HepG2 (cell line): Measurements from ENCODE around the gene ZNF608. TPM values are rescaled to one million over a fixed set of nuclear protein-coding genes. Genes with fewer than 3 reads are reported as not detected.

Source experiments
- CC2D1A ChIP-seq: sonication (generic); formaldehyde crosslinking; IDR thresholded peaks from 2 replicates; pipeline ENCODE4 v1.8.1; 2023; ENCODE audit warnings: mild to moderate bottlenecking, missing genetic modification reagents
- DNMT1 ChIP-seq: sonication (generic); formaldehyde crosslinking; IDR thresholded peaks from 2 replicates; pipeline ENCODE4 v1.5.1; 2020; ENCODE audit warnings: mild to moderate bottlenecking, missing genetic modification reagents
- ELF3 ChIP-seq: IDR thresholded peaks from 2 replicates; pipeline ENCODE4 v1.6.1; 2016; ENCODE audit warnings: missing genetic modification reagents, missing compliant biosample characterization
- HMGXB3 ChIP-seq: sonication (generic); formaldehyde crosslinking; IDR thresholded peaks from 2 replicates; pipeline ENCODE4 v1.4.0; 2020; ENCODE audit warnings: missing genetic modification reagents, borderline replicate concordance
- HNF1A ChIP-seq, 2 experiments: sonication (generic) in 1 of 2; formaldehyde crosslinking in 1 of 2; IDR thresholded peaks; 2 replicates each; pipeline versions ENCODE4 v1.4.0 to v1.6.1; 2016 to 2020; ENCODE audit warnings: borderline replicate concordance in 1 of 2, low read depth in 1 of 2, mild to moderate bottlenecking in 1 of 2, missing genetic modification reagents in 1 of 2
- HNF4G ChIP-seq, 2 experiments: sonication (generic) in 1 of 2; formaldehyde crosslinking in 1 of 2; IDR thresholded peaks; 2 replicates each; pipeline versions ENCODE4 v1.4.0 to v1.6.1; 2011 to 2020; ENCODE audit warnings: borderline replicate concordance in 2 of 2, low read depth in 2 of 2, mild to moderate bottlenecking in 2 of 2, low read length in 1 of 2, missing genetic modification reagents in 1 of 2, moderate library complexity in 1 of 2
- KLF16 ChIP-seq, 2 experiments: sonication (generic) in 1 of 2; formaldehyde crosslinking in 1 of 2; IDR thresholded peaks; 2 replicates each; pipeline versions ENCODE4 v1.6.1 to v1.8.0; 2016 to 2023; ENCODE audit warnings: missing genetic modification reagents in 2 of 2, missing compliant biosample characterization in 1 of 2
- MAX ChIP-seq: IDR thresholded peaks from 2 replicates; pipeline ENCODE4 v1.6.1; 2012; ENCODE audit warnings: inconsistent platforms
- MEF2D ChIP-seq: sonication (generic); formaldehyde crosslinking; IDR thresholded peaks from 2 replicates; pipeline ENCODE4 v1.5.1; 2020; ENCODE audit warnings: mild to moderate bottlenecking, missing genetic modification reagents
- RFX5 ChIP-seq: IDR thresholded peaks from 2 replicates; pipeline ENCODE4 v1.6.1; 2011; ENCODE audit warnings: low read depth, low read length, improper control_type of control experiment
- SP140L ChIP-seq: sonication (generic); formaldehyde crosslinking; IDR thresholded peaks from 2 replicates; pipeline ENCODE4 v1.4.0; 2020; ENCODE audit warnings: missing genetic modification reagents, borderline replicate concordance
- STAG1 ChIP-seq: sonication (generic); formaldehyde crosslinking; IDR thresholded peaks from 2 replicates; pipeline ENCODE4 v1.4.0; 2020; ENCODE audit warnings: missing genetic modification reagents
- polyA plus RNA-seq, 8 experiments: library from polyadenylated mRNA; depleted of rRNA in 3 of 8; stranded (reverse) in 7 of 8; unstranded in 1 of 8; fragments of >200 nt; fragmentation: Illumina TruSeq in 4 of 8; extraction: Trizol in 4 of 8; gene quantifications; 2 replicates each; pipeline versions ENCODE4 v1.2.1 to v1.2.3, GENCODE V29; 2011 to 2016; ENCODE audit warnings: low read depth in 4 of 8, missing spikeins in 1 of 8, mixed read lengths in 1 of 8; ENCODE audit not compliant: insufficient read depth in 1 of 8
- total RNA-seq, 5 experiments: library from RNA; depleted of rRNA; stranded (reverse); fragments of >200 nt; fragmentation: Illumina TruSeq; extraction: Trizol; gene quantifications; 2 replicates each; pipeline ENCODE4 v1.2.3, GENCODE V29; 2016; ENCODE audit warnings: low read depth in 1 of 5
- TF ChIP-seq, protein P1 (sequence below): IDR thresholded peaks from 2 replicates; pipeline ENCODE4 v1.6.1; 2012; ENCODE audit warnings: low read depth, low read length, improper control_type of control experiment
- TF ChIP-seq, protein P2 (sequence below): sonication (generic); formaldehyde crosslinking; IDR thresholded peaks from 2 replicates; pipeline ENCODE4 v1.4.0; 2020; ENCODE audit warnings: missing genetic modification reagents, borderline replicate concordance

Gene ZNF608
- total and polyA plus RNA-seq, 2 of the 13 experiments (the other 11 are each of a cell fraction or from before 2014, with no cell fraction given) = 0.66 to 0.91 TPM

- TF ChIP-seq RFX5 (no peak), CC2D1A (CRISPR knock-in tag) (no peak), HMGXB3 (CRISPR knock-in tag) (peak; percentile 14), MAX (no peak; the same call in 1 of the 2 replicates), MEF2D (peak; percentile 61), KLF16 (CRISPR knock-in tag; IDR thresholded peaks at IDR 0.05) (peak in 1 of 2 experiments; percentile 67; a peak in 1 of 4 replicates), HNF1A (IDR thresholded peaks at IDR 0.05; ENCODE audit: low read depth) (peak; percentile 51; the same call in 1 of the 2 replicates), HNF1A (CRISPR knock-in tag; IDR thresholded peaks at IDR 0.05; ENCODE audit: borderline replicate concordance) (no peak), SP140L (CRISPR knock-in tag) (peak; percentile 59; the same call in 1 of the 2 replicates), STAG1 (peak; percentile 19; the same call in 1 of the 2 replicates), DNMT1 (CRISPR knock-in tag) (no peak), HNF4G (IDR thresholded peaks at IDR 0.05; ENCODE audit: borderline replicate concordance, low read depth, low read length) (peak; percentile 49; the same call in 1 of the 2 replicates), HNF4G (CRISPR knock-in tag; IDR thresholded peaks at IDR 0.05; ENCODE audit: borderline replicate concordance, low read depth) (no peak), ELF3 (CRISPR knock-in tag) (0 out of 2 replicates have a peak, but pooled peaks have one; percentile 44)
- TF ChIP-seq, protein P1, sequence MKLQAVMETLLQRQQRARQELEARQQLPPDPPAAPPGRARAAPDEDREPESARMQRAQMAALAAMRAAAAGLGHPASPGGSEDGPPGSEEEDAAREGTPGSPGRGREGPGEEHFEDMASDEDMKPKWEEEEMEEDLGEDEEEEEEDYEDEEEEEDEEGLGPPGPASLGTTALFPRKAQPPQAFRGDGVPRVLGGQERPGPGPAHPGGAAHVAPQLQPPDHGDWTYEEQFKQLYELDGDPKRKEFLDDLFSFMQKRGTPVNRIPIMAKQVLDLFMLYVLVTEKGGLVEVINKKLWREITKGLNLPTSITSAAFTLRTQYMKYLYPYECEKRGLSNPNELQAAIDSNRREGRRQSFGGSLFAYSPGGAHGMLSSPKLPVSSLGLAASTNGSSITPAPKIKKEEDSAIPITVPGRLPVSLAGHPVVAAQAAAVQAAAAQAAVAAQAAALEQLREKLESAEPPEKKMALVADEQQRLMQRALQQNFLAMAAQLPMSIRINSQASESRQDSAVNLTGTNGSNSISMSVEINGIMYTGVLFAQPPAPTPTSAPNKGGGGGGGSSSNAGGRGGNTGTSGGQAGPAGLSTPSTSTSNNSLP = peak; percentile 21; the same call in 1 of the 2 replicates
- TF ChIP-seq, protein P2, sequence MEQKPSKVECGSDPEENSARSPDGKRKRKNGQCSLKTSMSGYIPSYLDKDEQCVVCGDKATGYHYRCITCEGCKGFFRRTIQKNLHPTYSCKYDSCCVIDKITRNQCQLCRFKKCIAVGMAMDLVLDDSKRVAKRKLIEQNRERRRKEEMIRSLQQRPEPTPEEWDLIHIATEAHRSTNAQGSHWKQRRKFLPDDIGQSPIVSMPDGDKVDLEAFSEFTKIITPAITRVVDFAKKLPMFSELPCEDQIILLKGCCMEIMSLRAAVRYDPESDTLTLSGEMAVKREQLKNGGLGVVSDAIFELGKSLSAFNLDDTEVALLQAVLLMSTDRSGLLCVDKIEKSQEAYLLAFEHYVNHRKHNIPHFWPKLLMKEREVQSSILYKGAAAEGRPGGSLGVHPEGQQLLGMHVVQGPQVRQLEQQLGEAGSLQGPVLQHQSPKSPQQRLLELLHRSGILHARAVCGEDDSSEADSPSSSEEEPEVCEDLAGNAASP (CRISPR knock-in tag) = 0 out of 2 replicates have a peak, but pooled peaks have one; percentile 27
Measured at GRCh38 chr5:124748687-124749594, 2.5 kb upstream of the ZNF608 start (continued).
